B cell (primary cell): ENCODE results near the gene NTPCR. TPM values are rescaled to one million over a fixed set of nuclear protein-coding genes. Genes with fewer than 3 reads are reported as not detected.

ENCODE experiments used
- ATAC-seq: fragments of 200-7000 bp; cut with Tn5 transposase; one replicate; pipeline ENCODE4 v1.10.0; 2021; ENCODE audit warnings: low read depth, mild to moderate bottlenecking, moderate number of reproducible peaks, moderate library complexity
- CTCF ChIA-PET: fragments of 350-600 bp; sonication (Branson Sonifier 250); formaldehyde crosslinking; loops from one replicate; lab custom pipeline; 2021; ENCODE audit warnings: antibody characterized with exemption, inconsistent platforms; lab: Charles Lee
- POLR2A ChIA-PET: fragments of 350-600 bp; sonication (Branson Sonifier 250); formaldehyde crosslinking; loops from one replicate; lab custom pipeline; 2021; ENCODE audit warnings: antibody characterized with exemption; lab: Charles Lee
- DNase-seq: peaks from one replicate; pipeline ENCODE4 v3.0.0; 2013
- H2AFZ ChIP-seq: 2 replicates; pipeline ENCODE4 v1.6.1; 2012; ENCODE audit warnings: mild to moderate bottlenecking, low read depth, low read length; ENCODE audit not compliant: insufficient read depth, poor library complexity, severe bottlenecking
- H3K27ac ChIP-seq, 2 donors: 1 replicate in 1 of 2; 2 replicates in 1 of 2; pipeline ENCODE4 v1.5.1; 2012 to 2013; ENCODE audit warnings: low read length in 2 of 2, mild to moderate bottlenecking in 2 of 2, moderate library complexity in 1 of 2
- H3K27me3 ChIP-seq, 4 experiments: fragments of 200-600 bp in 1 of 4; sonication (generic) in 1 of 4; replicated peaks in 1 of 4; 1 replicate in 2 of 4; 2 replicates in 2 of 4; pipeline versions ENCODE4 v1.6.1 to v1.7.0; 2013 to 2016; ENCODE audit warnings: low read length in 3 of 4, mild to moderate bottlenecking in 2 of 4, mixed read lengths in 1 of 4, moderate library complexity in 1 of 4; ENCODE audit not compliant: insufficient read depth in 4 of 4, control insufficient read depth in 3 of 4; ENCODE audit errors: control extremely low read depth in 1 of 4
- H3K36me3 ChIP-seq, 2 experiments: replicated peaks in 1 of 2; 1 replicate in 1 of 2; 2 replicates in 1 of 2; pipeline versions ENCODE4 v1.6.1 to v1.7.1; 2013; ENCODE audit warnings: low read length in 1 of 2; ENCODE audit not compliant: insufficient read depth in 2 of 2, control insufficient read depth in 1 of 2; ENCODE audit errors: control extremely low read depth in 1 of 2, extremely low read depth in 1 of 2
- H3K4me1 ChIP-seq, 2 donors: fragments of 200-600 bp in 1 of 2; sonication (generic) in 1 of 2; 1 replicate in 1 of 2; 2 replicates in 1 of 2; pipeline versions ENCODE4 v1.5.1 to v1.6.1; 2013 to 2017; ENCODE audit warnings: low read length in 2 of 2; ENCODE audit not compliant: control insufficient read depth in 2 of 2, insufficient read depth in 2 of 2
- H3K4me2 ChIP-seq: replicated peaks from 2 replicates; pipeline ENCODE3; 2012; ENCODE audit warnings: mild to moderate bottlenecking, low read depth, low read length; ENCODE audit not compliant: poor library complexity, severe bottlenecking
- H3K4me3 ChIP-seq, 5 experiments: fragments of 200-600 bp in 1 of 5; sonication (generic) in 1 of 5; 1 replicate in 3 of 5; 2 replicates in 2 of 5; pipeline versions ENCODE4 v1.5.1 to v1.7.0; 2011 to 2016; ENCODE audit warnings: low read length in 4 of 5, mild to moderate bottlenecking in 4 of 5, low read depth in 2 of 5, control low read depth in 1 of 5, moderate library complexity in 1 of 5; ENCODE audit not compliant: insufficient read depth in 1 of 5; ENCODE audit errors: control extremely low read depth in 1 of 5, extremely low read depth in 1 of 5
- H3K79me2 ChIP-seq: fragments of 200-600 bp; sonication (generic); one replicate; pipeline ENCODE4 v1.6.0; 2016; ENCODE audit warnings: low read length; ENCODE audit not compliant: control insufficient read depth, insufficient read depth
- H3K9ac ChIP-seq: fragments of 200-600 bp; sonication (generic); 2 replicates; pipeline ENCODE4 v1.6.1; 2017; ENCODE audit warnings: mild to moderate bottlenecking, low read length, moderate library complexity
- H3K9me3 ChIP-seq, 3 donors: one replicate each; pipeline versions ENCODE4 v1.6.1 to v1.7.1; 2013; ENCODE audit warnings: low read length in 2 of 3; ENCODE audit not compliant: control insufficient read depth in 2 of 3, insufficient read depth in 1 of 3; ENCODE audit errors: control extremely low read depth in 1 of 3
- H4K20me1 ChIP-seq: 2 replicates; pipeline ENCODE4 v1.6.0; 2012; ENCODE audit warnings: mild to moderate bottlenecking, low read length; ENCODE audit not compliant: insufficient read depth, control insufficient read depth, poor library complexity, severe bottlenecking
- H3K27ac Mint-ChIP-seq: one replicate; pipeline ENCODE4 v1.8.0; 2021; ENCODE audit warnings: mixed read lengths
- H3K27me3 Mint-ChIP-seq: one replicate; pipeline ENCODE4 v1.8.0; 2021; ENCODE audit warnings: mixed read lengths
- H3K4me1 Mint-ChIP-seq: one replicate; pipeline ENCODE4 v1.8.0; 2021; ENCODE audit warnings: mixed read lengths
- H3K4me3 Mint-ChIP-seq: one replicate; pipeline ENCODE4 v1.8.0; 2021; ENCODE audit warnings: mixed read lengths
- H3K9me3 Mint-ChIP-seq: one replicate; pipeline ENCODE4 v1.8.0; 2022; ENCODE audit warnings: mixed read lengths; ENCODE audit not compliant: insufficient read depth
- EZH2 ChIP-seq: IDR thresholded peaks from 2 replicates; pipeline ENCODE4 v1.6.1; 2012; ENCODE audit warnings: borderline replicate concordance, low read depth, mild to moderate bottlenecking, moderate library complexity, low read length; ENCODE audit not compliant: insufficient read depth, poor library complexity, severe bottlenecking
- WGBS: methylation state at CpG from one replicate; pipeline ENCODE4 v1.1.5; 2013; ENCODE audit warnings: missing lambda C conversion rate; ENCODE audit not compliant: insufficient coverage; 5-methylcytosine and 5-hydroxymethylcytosine counted together
- intact Hi-C: fragments of 100-400 bp; cut with micrococcal nuclease; formaldehyde crosslinking; loops from one replicate; pipeline ENCODE4 v1.10.0; 2022
- polyA plus RNA-seq: library from polyadenylated mRNA; depleted of rRNA; stranded (reverse); fragments of >200 nt; gene quantifications from 2 replicates; pipeline ENCODE4 v1.2.3, GENCODE V29; 2012
- total RNA-seq, 2 donors: library from RNA; stranded (reverse); fragments of 120-200 nt in 1 of 2; gene quantifications; 1 replicate in 1 of 2; 2 replicates in 1 of 2; pipeline versions ENCODE4 v1.2.3 to v1.2.4, GENCODE V29; 2013 to 2022
- TF ChIP-seq, protein P1 (sequence below): fragments of 200-600 bp; IDR thresholded peaks from one replicate; pipeline ENCODE4 v1.8.0; 2022; ENCODE audit warnings: antibody characterized with exemption, mild to moderate bottlenecking

The NTPCR gene
- total and polyA plus RNA-seq, 2 donors (not counting 1 experiment from before 2014, with no cell fraction given): 7.6 to 16.5 TPM

- Histone ChIP-seq H3K36me3 (no peaks in the 10 kb centered on the region), H3K27me3 (no peaks in the 10 kb centered on the region), H3K9me3 (no peaks in the 10 kb centered on the region), H3K27ac (no peak overlapping the region), H3K79me2 (no peaks in the 10 kb centered on the region), H2AFZ (no peak overlapping the region), H3K4me1 (no peaks in the 10 kb centered on the region), H4K20me1 (no peaks in the 10 kb centered on the region), H3K9ac (no peak overlapping the region), H3K4me3 (no peak overlapping the region), H3K4me2 (no peak overlapping the region)
- POLR2A ChIA-PET: no interaction called here
- CTCF ChIA-PET: no interaction called here
- intact Hi-C loops: no loop called here
- Mint-ChIP-seq H3K27ac (no peak overlapping the region), H3K4me3 (no peak overlapping the region), H3K4me1 (no peaks in the 10 kb centered on the region), H3K9me3 (no peaks in the 10 kb centered on the region), H3K27me3 (no peaks in the 10 kb centered on the region)
- no peak for DNase-seq
- TF ChIP-seq, protein P1, sequence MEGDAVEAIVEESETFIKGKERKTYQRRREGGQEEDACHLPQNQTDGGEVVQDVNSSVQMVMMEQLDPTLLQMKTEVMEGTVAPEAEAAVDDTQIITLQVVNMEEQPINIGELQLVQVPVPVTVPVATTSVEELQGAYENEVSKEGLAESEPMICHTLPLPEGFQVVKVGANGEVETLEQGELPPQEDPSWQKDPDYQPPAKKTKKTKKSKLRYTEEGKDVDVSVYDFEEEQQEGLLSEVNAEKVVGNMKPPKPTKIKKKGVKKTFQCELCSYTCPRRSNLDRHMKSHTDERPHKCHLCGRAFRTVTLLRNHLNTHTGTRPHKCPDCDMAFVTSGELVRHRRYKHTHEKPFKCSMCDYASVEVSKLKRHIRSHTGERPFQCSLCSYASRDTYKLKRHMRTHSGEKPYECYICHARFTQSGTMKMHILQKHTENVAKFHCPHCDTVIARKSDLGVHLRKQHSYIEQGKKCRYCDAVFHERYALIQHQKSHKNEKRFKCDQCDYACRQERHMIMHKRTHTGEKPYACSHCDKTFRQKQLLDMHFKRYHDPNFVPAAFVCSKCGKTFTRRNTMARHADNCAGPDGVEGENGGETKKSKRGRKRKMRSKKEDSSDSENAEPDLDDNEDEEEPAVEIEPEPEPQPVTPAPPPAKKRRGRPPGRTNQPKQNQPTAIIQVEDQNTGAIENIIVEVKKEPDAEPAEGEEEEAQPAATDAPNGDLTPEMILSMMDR: no peak
- TF ChIP-seq EZH2: no peak
- WGBS: 90% methylated on average over 4 of the region's 5 CpGs
- no peak for ATAC-seq
Measured at GRCh38 chr1:232986527-232986922, 36.1 kb downstream of the NTPCR start.

- Mint-ChIP-seq H3K27me3 (no peaks in the 10 kb centered on the region), H3K9me3 (no peaks in the 10 kb centered on the region), H3K27ac (no peak overlapping the region), H3K4me3 (no peak overlapping the region), H3K4me1 (no peaks in the 10 kb centered on the region)
- no peaks in the 10 kb centered on the region for H3K79me2 ChIP-seq
- H2AFZ ChIP-seq: no peak overlapping the region
- H3K36me3 ChIP-seq: no peaks in the 10 kb centered on the region
- no peaks in the 10 kb centered on the region for H3K9me3 ChIP-seq
- H3K4me1 ChIP-seq: no peaks in the 10 kb centered on the region
- POLR2A ChIA-PET: no interaction called here
- H3K27ac ChIP-seq: no peak overlapping the region
- CTCF ChIA-PET: no interaction called here
- H3K4me2 ChIP-seq: no peak overlapping the region
- no peak overlapping the region for H3K4me3 ChIP-seq
- 89% methylated on average over 6 of the region's 11 CpGs for whole genome bisulfite sequencing
- DNase-seq (no peak), ATAC-seq (no peak)
- H3K9ac ChIP-seq: no peak overlapping the region
- intact Hi-C loops: no loop called here
- H4K20me1 ChIP-seq: no peaks in the 10 kb centered on the region
- no peaks in the 10 kb centered on the region for H3K27me3 ChIP-seq
- no peak for TF ChIP-seq EZH2
- TF ChIP-seq, protein P1: no peak
Measured at GRCh38 chr1:232987046-232987773, 36.8 kb downstream of the NTPCR start.
